Esophagus mucosa (tissue), 1 donor: ENCODE results near the gene C2orf81. TPM values are rescaled to one million over a fixed set of nuclear protein-coding genes. Genes with fewer than 3 reads are reported as not detected.

Experiments used
- ATAC-seq: fragments of 200-7000 bp; cut with Tn5 transposase; one replicate; pipeline ENCODE4 v1.9.1; 2020
- total RNA-seq: library from RNA; stranded (reverse); gene quantifications from one replicate; pipeline ENCODE4 v1.2.4, GENCODE V29; 2023
- donor health status: DM: yes; HTN: yes; CAD: no.

Gene C2orf81
- total RNA-seq, 1 donor from 2014 or later = 0.56 TPM

DNA sequence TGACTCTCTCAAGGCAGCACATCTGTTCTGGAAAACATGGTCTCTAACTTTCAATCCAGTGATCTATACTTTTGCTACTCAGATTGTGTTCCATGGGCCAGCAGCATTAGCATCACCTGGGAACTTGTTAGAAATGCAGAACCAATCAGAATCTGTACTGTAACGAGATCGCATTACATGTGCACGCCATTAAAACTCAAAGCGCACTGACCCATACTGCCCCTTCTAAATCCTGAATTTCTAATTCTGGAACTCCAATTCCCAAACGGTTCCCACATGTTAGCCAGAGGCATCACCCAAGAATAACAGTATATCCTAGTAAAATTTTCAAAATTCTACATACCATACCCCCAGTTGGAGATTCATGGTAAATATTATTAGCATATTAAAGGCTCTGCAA, 30.8 kb downstream of the C2orf81 start:
- ATAC-seq = no peak

GRCh38 chr2:74387346-74387745, 34.1 kb downstream of the C2orf81 start:
- ATAC-seq = no peak

DNA sequence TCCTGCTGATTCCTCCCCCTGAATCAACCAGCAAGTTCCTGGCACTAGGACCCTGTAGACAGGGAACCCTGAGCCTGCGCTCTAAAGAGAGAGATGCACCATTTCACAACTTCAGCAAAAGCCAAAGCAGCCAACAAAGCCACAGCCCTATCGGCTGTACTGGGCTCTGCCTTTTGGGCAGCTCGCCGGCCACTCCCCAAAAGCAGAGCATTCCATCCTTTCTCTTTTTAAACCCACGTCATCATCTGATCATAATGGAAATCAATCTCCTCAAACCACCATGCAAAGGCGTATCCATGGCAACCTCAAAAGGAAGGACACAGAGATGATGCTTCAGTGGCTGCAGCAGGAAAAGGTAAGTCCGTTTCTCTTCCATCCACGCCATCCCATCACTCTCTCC, 36.0 kb downstream of the C2orf81 start:
- no peak for ATAC-seq

- no peak for ATAC-seq
Observed at GRCh38 chr2:74384051-74384450, 37.4 kb downstream of the C2orf81 start.

GRCh38 chr2:74383254-74383653, 38.2 kb downstream of the C2orf81 start:
- no peak for ATAC-seq

- ATAC-seq = peak; percentile 38
Observed at GRCh38 chr2:74381751-74382150, 39.7 kb downstream of the C2orf81 start.

DNA sequence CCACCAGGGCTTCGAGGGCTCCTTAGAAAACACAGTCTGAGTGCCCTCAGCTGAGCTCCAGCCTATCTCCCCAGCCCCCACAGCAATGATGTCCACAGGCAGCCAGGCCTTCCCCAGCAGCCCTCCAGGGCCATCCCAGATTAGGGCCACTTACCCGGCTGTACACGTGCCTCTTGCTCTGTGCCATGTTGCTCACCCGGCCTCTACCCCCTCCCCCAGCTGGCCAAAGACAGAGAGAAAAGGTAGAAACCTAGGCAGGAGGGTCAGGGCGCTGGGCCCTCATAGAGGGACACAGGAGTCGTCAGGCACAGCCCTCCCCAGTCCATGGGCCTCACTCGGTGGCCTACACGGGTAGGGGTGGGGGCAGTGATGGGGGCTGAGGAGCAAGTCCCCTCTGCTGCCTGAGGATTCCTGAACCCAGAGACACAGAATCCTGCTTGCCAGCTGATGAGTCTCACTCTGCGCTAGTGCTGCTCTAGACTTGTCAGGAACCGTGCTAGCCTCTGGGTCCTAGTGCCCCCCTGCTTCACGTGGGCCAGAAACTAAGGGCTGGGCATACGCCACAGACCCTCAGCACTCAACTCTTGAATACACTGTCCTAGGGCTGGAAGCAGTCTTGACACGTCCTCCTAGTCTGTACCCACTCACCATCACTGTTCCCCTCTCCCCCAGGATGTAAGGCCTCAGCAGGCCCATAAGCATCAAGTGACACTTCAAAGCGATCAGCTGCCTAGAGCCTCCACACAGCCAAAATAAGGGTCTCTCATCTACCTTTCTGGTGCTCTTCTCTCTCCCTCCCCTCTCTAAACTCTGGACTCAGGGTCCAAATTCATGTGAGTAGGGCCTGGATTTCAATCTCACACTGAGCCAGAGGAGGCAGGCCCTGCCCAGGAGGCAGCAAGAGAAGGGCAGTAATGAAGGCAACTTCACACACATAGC, 41.3 kb downstream of the C2orf81 start, which contains the start of gene DCTN1:
DCTN1 (minus strand) TSS at position 461 of the 939 bp plus-strand sequence; CDS start at position 187, 274 bp downstream.
- peak; percentile 54 for ATAC-seq

DNA sequence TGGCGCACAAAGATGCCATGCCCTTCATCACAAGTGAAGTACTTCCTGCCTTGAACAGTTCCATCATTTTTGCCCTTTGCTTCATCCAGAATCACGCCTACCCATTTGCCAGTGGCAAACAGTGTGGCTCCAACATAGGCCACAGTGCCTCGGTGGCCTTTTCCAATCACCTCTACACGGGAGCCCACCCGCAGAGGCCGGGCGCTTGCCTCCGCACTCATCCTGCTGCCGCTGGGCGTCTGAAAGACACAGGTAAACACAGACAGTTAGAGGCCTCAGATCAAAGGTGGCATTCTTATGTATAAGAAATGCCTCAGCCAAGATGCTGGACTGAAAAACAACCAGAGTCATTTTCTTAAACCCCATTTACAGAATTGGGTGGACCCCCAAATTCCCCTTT, 43.4 kb downstream of the C2orf81 start:
- ATAC-seq = no peak

DNA sequence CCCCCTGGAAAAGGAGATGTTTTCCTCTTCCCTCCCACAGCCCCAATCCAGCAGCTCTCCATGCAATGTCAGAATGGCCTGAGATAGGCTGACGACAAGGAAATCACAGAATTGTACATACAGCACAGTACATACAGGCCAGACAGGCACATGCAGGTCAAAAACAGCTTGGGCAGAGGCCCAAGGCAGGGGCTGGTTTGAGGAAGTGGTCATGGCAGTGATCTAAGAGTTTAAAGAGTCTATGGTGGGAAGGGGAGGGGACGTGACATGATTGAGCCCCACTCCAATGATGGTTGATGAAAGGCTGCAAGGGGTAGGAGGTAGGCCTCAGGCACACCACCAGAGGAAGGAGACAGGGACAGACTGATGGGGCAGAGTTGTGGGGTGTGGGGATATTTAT, 45.6 kb downstream of the C2orf81 start:
- ATAC-seq = no peak

GRCh38 chr2:74374509-74375205, 46.8 kb downstream of the C2orf81 start:
- peak; percentile 41 for ATAC-seq

- ATAC-seq = no peak
Observed at GRCh38 chr2:74373985-74374384, 47.4 kb downstream of the C2orf81 start.

- ATAC-seq = peak; percentile 51
Observed at GRCh38 chr2:74373221-74373676, 48.2 kb downstream of the C2orf81 start.

DNA sequence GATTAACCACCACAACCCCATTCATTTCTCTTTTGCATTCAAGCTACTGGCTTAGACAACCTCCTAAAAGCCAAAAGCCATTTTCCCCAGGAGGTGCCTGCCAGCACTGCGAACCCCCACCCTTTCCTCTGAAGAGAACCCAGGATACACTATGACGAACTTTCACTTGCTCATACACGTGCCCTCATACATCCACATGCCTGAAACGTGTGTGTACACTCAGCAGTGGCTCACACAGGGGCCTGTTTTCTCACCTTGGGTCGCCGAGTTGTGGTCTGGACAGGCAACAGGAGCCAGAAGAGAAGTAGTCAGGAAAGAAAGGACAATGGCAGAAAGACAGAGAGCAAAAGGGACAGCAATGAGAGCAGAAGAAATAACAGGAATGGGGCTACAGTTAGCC, 48.7 kb downstream of the C2orf81 start:
- ATAC-seq = peak; percentile 18

DNA sequence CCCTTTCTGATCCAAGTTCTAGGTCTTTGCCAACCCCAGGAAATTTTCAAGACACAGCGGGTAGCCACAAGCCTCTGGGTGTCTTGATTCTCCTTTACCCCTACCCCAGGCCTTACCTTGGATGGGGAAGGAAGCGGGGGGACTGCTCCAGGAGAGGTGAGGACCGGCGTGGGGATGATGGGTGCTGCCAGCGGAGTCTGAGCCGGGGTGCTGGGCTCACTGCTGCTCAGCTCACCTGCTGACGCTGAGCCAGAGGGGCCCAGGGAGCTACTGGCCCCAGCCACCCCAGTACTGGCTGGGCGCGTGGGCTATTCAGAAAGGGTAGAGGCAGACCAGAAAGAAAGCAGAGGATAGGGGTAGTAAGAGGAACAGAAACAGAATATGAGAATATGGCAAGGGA, 50.0 kb downstream of the C2orf81 start:
- ATAC-seq = no peak

DNA sequence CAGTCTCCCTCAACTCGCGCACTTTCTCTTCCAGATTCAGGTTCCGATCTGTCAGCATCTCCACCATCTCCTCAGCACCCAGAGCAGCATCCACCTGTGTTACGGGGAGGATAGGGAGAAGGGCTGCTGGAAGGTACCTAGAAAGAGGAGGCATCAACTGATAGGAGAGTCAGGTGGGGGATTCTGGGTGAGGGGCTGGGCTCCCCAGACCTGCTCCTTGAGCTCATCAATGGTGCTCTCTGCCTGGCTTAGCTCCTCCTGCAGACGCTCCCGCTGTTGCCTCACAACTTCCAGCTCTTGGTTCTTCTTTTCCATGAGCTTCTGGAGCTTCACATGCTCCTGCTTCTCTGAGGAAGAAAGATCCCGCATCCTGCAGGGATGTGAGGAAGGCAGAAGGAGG, 51.4 kb downstream of the C2orf81 start:
- ATAC-seq = no peak

GRCh38 chr2:74368499-74368898, 52.9 kb downstream of the C2orf81 start:
- no peak for ATAC-seq

DNA sequence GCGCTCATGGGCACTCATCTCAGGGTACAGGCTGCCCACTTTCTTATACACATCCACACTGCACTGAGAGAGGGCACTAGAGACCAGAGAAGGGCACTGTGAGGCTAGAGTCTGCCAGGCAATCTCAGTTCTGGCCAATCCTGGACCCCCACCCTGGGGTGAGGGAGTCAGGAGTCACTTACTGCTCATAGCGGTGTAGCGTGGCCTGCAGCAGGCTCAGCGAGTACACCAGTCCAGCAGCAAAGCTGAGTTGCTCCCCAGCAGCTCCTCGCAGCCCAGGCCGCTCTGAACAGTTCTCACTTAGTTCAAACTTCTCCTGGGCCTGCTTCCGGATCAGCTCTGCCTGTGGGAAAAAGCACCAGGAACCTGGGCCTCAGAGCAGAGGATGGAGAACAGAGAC, 53.6 kb downstream of the C2orf81 start:
- no peak for ATAC-seq

GRCh38 chr2:74366036-74366435, 55.4 kb downstream of the C2orf81 start:
- ATAC-seq = no peak

DNA sequence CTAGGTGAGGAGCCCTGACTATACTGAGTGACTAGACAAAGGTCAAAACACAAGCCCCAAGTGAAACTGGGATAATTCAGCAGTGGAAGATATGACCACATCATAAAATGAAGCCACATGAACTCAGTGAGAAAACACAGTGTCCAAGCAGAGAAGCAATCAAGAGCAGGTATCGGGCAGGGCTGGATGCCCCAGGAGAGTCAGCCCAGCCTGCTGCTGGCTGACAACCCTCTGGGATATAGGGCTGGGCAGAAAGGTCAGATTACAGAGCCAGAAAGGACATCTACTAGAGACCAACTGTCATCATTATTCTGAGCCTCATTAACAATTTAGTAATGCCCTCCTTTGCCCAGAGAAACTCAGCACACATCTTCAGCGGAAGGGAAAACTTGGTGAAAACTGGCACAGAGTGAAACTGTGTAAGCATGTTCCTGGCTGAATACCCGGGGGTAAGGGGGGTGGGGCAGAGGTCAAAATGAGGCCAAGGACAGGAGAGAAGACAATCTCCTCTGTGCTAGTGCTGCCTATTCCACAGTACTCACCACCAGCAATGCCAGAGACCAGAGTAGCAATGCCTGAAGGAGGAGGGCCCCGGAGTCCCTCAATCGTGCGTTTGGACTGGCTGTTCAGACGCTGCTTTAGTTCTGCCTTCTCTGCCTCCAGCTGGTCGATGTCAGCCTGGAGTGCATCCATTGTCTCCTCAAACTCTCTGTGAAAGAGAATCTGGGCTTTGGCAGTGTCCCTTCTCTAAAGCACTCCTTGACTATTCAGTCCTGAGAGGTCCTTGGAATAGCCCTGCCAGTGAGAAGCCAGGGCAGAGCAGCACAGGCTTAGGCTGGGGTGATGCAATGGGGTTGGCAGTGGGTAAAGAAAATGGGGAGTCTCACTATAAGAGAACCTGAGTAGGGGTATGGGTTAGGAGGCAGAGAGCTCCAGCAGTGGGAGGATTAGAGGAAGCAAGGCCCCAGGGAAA, 56.6 kb downstream of the C2orf81 start:
- no peak for ATAC-seq
